Measurements from ENCODE around the gene KLHL26.
"Not testable (repeated sequence)": the region's sequence is repeated elsewhere in the genome, so short reads cannot be mapped to it uniquely, and the experiment has no call there.

The KLHL26 gene, protein sequence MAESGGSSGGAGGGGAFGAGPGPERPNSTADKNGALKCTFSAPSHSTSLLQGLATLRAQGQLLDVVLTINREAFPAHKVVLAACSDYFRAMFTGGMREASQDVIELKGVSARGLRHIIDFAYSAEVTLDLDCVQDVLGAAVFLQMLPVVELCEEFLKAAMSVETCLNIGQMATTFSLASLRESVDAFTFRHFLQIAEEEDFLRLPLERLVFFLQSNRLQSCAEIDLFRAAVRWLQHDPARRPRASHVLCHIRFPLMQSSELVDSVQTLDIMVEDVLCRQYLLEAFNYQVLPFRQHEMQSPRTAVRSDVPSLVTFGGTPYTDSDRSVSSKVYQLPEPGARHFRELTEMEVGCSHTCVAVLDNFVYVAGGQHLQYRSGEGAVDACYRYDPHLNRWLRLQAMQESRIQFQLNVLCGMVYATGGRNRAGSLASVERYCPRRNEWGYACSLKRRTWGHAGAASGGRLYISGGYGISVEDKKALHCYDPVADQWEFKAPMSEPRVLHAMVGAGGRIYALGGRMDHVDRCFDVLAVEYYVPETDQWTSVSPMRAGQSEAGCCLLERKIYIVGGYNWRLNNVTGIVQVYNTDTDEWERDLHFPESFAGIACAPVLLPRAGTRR

DNA sequence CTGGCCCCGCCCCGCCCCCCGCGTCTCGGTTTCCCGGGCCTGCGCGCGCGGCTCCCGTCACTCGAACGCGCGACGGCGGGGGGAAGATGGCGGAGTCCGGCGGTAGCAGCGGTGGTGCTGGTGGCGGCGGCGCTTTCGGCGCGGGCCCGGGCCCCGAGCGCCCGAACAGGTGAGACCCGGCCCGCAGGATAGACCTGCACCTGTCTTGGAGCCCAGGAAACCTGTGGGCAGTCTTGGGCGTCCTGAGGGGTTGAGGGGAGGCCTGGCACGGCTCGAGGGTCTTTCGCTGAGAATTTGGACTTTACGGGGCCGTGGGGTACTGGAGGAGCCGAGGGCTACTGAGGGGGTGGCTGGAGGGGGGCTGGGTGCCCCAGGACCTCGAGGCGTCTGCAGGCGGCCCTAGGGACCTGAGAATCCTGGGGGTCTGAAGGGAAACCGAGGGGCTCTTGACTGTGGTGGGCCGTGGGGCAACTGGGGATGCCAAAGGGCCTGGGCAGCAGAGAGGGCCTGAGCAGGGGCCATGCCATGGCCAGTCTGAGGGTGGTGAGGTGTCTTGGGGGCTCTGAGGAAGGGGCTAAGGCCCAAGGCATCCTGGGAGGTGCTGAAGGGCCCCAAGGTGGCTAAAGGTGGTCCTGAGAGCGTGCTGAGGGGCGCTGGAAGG is at the start of gene KLHL26:
Gene KLHL26, plus strand, starts transcription at position 60 of the 661 bp plus-strand sequence. Its CDS starts 27 bp downstream, at position 87.
- DNase-seq (ENCODE audit: low spot score), result no peak

DNA sequence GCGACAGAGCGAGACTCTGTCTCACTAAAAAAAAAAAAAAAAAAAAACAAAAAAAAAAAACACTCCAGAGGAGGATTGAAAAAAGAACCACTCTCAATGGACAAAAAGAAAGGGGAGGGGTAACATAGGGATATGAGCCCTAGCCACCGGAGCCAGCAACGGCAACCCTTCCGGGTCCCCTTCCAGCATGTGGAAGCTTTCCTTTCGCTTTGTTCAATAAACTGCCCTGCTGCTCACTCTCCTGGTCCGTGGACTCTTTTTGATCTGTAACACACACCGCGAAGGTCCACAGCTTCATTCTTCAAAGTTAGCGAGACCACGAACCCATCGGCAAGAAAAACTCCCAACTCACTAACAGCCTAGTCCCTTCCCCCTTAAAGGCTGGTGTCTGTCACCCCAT is 49.3 kb upstream of the KLHL26 start:
- DNase-seq (ENCODE audit: low spot score), result no peak

DNA sequence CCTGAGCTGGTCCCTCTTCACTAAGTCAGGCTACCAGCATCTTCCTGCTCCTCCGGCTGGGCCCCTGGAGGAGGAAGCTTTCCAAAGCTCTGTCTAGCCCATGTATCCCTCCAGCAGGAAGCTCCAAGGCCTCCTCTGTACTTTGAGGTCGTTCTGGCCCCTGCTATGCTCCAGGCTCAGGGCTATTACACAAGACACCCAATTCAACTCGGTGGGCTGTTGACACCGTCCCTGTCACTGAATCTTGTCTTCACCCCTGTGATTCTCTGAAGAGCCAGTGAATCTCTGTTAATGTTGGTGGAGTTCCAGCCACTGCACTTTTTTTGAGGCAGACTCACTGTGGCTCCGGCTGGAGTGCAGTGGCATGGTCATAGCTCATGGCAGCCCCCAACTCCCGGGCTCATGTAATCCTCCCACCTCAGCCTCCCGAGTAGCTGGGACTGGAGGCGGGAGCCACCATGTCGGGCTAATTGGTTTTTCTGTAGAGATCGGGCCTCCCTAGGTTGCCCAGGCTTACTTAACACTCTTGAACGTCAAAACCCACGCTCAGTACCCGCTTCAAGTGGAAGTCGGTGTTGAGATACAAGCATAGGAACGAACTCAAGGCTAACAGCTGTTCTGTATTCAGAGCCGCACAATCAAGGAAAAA is 48.7 kb upstream of the KLHL26 start:
- DNase-seq (ENCODE audit: low spot score), result no peak

DNA sequence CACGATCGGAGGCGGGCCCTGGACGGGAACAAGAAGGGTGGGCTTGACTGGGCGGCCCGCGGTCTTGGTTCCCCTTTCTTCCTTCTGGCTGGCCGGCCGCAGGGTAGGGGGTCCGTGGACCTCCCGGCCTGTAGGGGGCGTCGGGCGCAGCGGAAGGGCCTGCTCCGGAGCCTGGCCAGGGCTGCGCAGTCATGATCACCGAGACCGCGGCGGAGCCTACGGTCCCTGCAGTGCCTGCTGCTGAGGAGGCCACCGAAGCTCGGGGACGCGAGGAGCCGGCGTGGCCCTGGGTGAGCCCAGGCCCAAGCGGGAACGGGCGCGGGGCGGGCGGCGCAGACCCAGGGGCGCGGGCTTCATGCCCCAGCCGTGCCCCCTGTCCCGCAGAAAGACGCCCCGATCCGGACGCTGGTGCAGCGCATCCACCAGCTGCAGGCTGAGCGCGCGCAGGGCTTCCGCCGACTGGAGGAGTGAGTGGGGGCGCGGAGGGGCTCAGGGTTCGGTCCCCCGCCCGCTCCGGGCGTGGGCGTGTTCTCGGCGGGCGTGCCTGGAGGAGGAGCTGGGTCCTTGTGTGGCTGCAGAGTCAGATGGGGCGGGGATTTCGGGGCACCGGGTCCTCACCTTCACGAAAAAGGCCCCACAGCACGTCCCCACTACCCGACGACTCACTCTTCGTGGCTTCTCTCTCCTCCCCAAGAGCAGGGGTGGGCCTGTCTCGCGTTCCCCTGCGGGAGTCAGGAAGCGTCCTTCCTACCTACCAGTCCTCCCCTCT is 48.0 kb upstream of the KLHL26 start, which contains the start of gene REX1BD:
Gene REX1BD, plus strand, starts transcription at position 188 of the 769 bp plus-strand sequence. Its CDS starts 4 bp downstream, at position 192.
- DNase-seq (ENCODE audit: low spot score), result peak; percentile 89

DNA sequence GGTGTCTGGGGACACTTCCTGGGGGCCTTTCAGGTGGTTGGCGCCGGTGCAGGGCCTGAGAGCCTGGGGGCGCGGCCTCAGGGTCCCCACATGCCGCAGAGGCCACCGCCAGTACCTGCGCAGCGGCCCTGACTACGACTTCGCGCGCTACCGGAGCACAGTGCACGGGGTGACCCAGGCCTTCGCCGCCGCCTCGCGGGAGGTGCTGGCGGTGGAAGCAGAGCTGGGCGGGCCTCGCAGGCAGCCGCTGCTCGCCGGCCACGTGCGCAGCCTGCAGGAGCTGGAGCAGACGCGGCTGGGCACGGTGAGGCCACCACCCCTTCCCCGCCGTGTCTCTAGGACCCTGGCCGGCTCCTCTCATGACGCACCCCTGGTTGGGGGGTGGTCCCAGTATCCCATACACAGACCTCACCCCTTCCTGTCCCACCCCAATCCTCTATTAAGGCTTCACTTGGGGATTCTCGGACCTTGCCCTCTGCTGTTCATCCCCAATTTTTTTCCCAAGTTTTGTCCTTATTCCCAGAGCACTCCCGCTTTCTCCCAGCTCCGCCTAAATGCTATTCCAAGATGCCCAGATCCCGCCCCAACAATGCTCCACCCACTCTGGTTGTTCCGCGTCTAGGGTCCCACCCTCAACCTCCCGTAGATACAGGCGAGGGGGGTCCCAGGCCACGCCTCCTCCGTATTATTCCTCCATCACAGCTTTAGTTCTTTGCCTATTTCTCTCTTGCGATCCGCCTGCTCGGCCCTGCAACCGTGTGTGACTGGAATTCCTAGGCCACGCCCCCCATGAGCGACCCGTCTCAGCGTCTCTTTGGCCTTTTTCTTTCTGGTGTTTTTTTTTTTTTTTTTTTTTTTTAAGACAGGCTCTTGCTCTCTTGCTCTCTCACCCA is 47.2 kb upstream of the KLHL26 start:
- peak; percentile 59 for DNase-seq (ENCODE audit: low spot score)

DNA sequence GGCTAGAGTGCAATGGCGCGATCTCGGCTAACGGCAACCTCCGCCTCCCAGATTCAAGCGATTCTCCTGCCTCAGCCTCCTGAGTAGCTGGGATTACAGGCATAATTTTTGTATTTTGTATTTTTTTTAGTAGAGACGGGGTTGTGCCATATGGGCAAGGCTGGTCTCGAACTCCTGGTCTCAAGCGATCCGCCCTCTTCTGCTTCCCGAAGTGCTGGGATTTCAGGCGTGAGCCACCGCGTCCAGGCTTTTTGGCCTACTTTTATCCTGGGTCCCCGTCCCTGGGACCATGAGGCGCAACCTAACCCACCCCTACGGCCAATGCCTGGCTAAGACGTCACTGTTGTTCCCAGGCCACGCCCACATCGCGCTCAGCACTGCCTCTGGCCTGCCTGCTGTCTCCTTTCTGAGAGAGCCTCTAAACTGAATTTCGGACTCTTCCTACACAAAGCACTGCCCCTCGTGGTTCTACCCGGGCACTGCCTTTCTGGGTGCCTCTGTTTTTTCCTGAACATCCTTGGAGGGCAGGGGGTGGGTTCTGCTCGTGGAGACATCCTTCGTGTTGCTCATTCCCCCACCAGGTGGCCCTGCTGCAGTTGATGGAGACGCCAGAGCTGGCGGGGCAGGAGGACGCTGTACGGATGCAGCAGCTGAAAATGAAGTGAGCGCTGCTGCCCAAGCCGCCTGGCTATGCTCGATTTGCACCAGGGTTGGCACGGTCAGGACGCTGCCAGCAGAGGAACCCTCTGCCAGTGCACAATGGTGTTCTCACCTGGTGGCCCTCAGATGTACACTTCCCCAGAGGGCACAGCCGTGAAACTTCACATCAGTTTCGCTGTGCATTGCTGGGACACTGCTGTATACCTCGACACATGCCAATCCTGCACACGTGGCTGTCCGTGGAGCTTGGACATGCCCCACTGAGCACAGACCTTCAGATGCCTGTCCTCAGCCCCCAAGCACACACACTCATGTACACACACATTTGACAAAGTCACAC is 46.3 kb upstream of the KLHL26 start:
- DNase-seq (ENCODE audit: low spot score), result peak; percentile 53

DNA sequence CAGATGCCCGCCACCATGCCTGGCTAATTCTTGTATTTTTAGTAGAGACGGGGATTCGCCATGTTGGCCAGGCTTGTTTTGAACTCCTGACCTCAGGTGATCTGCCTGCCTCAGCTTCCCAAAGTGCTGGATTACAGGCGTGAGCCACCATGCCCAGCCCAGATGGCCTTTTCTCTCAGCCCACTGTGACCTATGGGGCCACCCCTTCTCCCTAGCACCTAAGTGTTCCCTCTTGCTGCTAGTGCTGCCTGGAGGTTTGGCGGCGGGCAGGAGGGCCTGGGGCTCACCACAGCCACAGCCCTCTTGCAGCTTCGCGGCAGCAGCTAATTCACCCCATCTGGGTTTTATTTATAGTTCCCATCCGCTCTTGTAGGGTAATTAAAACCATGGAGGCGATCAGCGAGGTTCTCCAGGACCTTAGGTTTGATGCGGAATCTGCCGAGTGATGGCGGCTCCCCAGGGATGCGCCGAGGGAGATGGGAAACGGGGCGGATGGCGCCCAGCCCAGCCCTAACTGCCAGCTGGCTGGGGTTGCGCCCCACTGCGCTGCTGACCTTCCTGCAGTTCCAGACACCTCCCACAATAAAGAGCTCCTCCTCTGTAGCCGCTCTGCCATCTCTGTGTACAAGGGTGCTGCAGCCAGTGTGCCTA is 45.0 kb upstream of the KLHL26 start:
- DNase-seq (ENCODE audit: low spot score), result no peak

DNA sequence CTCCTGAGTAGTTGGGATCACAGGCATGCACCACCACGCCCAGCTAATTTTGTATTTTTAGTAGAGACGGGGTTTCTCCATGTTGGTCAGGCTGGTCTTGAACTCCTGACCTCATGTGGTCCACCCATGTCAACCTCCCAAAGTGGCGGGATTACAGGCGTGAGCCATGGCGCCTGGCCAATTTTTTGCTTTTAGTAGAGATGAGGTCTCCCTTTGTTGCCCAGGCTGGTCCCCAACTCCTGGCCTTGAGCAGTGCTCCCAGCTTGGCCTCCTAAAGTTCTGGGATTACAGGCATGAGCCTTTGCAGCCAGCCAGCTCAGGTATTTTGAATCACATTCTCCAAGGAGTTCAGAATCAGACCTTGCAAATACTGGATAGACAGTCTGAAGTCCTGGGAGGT is 44.1 kb upstream of the KLHL26 start:
- DNase-seq (ENCODE audit: low spot score), result not testable (repeated sequence)

DNA sequence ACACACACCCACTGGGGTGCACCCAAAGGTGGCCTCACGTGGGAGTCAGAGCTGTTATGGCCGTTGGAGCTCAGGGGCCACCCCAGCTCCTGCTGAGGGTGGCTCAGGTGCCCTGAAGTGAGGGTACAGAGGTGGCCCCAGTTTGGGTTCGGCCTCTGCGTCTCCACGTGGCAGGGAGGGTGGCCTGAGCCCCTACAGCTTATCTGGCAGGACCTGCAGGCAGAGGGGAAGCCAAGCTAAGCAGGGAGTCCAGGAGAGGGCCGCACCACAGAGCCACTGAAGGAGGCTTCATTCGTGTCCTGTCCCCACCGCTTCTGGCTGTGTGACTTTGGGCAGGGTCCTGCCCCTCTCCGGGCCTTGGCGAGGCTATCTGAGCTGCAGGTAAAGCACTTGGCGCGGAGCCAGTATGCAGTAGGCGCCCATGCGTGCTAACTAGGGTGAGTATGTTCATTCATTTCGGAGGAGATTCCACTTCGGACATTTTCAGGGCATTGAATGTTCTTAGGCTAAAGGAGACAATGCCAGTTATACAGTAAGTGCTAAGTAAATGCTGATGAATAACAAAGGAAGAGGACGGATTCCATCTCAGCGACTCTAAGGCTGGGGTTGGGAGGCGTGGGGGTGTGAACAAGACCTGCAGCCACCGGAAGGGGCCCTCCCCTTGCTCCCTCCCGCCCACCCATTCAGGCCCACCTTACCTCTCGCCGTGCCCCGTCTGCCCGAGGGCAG is 43.3 kb upstream of the KLHL26 start:
- no peak for DNase-seq (ENCODE audit: low spot score)

DNA sequence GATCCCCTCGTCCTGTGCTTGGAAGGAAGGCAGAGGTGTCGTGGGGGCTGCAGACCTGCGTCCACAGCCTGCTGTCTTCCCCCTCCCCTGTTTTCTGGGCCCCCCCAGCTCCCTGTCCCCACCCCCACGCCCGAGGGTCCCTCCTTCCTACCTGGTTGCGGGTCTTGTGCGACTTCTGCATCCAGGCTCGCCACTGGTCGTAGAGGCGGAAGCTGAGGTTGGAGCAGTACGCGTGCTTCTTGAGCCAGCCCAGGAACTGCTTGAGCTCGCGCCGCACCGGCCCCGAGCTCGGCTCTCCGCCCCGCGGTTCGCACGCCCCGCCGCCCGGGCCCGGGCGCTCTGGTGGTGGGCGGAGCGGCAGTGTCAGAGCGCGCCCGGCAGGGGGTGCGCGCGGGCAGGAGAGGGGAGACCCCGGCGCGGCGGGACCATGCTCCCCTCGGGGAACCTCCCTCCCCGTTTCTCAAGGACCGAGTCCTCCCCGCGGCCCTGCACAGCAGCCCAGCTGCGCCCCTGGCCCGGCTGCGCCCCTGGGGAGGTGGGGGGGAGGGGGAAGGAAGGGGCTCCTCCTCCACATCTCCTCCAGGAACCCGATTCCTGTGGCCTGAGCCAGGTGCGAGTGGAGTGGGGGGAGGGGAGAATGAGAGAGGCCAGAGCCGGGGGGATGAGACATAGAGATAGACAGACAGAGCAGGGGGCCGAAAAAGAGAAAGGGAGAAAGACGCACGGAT is 42.6 kb upstream of the KLHL26 start:
- DNase-seq (ENCODE audit: low spot score), result peak; percentile 34

DNA sequence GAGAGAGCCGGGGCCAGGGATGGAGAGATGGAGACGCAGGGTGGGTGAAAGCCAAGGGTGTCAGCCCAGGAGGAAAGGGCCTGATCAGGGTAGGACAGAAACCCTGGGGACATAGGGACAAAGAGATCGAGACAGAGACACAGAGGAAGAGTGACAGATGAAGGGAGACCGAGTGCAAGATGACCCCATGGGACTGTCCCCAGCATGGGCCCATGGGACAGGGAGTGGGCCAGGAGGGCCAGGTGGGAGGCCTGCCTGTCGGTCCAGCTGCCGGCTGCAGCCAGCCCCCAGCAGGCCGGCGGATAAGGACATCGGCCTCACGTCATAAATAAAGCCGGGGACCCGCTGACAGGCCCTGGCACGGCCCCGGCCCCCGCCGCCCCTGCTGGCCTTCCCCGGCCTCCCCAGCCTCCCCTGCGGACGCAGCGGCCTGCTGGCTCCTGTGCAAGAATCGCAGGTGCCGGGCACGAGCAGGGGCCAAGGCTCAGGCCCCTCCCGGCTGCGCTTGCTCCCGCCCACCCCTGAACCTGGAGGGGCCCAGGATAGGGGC is 41.9 kb upstream of the KLHL26 start:
- DNase-seq (ENCODE audit: low spot score), result no peak

DNA sequence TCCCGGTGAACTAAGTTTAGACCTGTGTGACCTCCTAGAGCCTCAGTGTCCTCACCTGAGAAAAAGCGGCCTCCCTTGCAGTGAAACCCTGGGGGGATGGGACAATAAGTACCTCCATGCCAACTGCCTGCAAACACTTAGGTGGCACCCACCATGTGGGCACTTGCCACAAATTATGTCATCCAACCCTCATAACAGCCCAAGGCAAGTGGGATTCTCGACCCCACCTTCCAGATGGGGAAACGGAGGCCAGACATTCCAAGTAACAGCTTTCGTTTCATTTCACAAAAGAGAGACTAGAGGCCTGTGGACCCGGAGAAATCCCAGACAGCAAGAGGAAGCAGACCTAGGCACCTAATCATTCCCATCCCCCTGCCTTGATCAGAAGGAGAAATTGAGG is 41.4 kb upstream of the KLHL26 start:
- no peak for DNase-seq (ENCODE audit: low spot score)

DNA sequence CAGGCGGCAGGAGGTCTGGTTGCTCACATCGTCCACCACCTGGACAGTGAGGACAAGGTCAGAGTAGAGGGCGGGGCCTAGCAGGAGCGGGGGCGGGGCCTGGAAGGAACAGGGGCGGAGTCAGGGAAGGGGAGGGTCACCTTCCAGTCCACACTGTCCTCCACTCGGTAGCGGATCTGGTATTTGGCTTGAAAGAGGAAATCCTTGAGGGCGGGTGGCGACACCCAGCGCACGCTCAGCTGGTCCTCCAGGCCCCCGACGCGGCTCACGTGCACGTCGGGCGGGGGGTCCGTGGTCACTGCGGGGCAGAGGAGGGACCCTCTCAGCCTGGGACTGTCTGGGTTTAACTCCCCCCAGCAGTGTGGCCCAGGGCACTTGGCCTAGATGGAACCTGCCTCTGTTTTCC is 40.1 kb upstream of the KLHL26 start:
- DNase-seq (ENCODE audit: low spot score), result peak; percentile 41

DNA sequence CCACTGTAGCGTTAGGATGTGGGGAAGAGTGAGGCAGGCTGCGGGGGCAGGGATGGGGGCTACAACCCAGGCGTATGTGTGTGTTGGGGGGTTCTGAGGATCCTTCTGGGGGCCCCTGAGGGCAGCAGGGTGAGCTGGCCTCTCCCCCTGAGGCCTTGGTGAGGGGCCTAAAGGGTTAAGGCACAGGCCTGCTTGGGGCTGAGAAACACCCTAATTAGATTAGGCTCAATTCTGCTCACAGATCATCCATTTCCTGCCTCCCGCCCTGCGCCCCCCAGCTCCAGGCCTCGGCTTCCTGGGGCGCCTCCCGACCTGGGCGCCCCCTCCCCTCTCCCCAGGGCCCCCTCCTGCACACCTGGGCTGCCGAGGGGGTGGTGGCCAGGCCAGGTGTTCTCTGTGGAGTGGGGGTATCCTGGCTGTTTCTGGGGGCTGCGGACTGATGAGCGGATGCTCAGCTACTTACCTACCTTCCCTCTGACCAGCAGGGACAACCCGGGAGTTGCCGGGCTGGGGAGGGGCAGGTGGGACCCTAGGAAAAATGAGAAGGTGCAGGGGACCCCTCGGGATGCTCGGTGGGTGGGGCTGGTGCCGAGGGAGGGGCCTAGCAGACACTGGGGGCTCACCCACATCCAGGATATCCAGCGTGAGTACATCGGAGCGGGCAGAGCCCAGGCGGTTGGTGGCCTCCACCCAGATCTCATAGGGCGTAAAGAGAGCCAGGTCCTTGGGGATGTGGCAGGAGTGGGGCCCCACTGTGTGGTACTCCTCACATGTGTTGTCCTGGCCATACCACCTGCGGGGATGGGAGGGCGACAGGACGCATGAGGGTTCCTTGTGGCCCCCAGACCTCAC is 38.8 kb upstream of the KLHL26 start:
- DNase-seq (ENCODE audit: low spot score), result no peak

DNA sequence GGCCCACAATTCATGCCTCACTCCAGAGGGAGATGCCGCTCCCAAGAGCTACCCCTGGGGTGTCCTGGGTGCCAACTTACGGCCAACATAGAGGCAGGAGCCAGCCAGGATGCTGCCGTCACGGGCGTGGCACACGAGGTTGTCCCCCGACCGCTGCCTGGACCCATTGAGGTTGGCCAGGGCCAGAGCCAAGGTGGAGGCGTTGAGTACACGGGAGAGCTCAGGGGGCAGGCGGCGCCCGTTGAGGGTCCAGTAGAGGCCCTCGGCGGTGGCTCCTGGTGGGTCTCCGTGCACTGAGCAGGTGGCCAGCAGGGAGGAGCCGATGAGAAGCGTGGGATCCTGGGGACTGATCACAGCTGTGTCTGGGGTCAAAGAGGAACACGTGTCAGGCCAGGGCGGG is 37.3 kb upstream of the KLHL26 start:
- DNase-seq (ENCODE audit: low spot score), result no peak
